ENCODE data around the gene CTF1.
A peak's percentile ranks its signal among the peaks of the same experiment; 100 is the strongest.

Gene CTF1

DNA sequence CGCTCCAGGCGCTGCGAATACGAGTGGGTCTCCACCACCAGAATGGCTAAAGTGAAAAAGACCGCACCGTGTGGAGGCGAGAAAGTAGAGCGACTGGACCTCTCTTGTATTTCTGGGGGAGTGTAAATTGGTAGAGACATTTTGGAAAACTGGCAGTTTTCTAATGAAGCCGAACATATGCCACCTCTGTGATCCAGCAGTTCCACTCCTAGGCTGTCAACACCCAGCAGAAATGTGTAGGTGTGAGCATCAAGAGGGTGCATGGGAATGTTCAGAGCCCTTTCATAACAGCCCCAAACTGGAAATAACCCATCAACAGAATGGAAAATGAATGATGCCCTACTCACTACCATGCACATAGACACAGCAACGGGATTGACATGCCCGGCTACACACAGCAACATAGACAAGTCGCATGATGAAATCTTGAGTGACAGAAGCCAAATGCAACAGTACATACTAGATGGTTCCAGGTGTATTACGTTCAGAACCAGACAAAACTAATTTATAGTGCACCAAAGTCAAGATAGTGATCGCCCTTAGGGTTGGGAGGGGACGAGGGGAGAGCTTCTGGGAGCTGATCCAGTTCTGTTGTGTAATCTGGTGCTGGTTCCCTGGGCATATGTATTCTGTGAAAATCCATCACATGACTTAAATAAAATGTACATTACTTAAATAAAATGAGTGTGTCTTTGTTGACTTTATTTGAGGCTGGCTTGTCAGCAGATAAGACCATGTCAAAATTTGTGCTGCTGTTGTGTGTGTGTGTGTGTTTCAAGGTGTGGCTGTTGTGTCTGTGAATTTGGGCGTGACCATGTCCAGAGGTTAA lies 1.7 kb upstream of the CTF1 start:
- peak overlapping the region; percentile 48 for H3K4me3 ChIP-seq (ENCODE audit: low read depth, low read length)
- peak; percentile 92 for DNase-seq (ENCODE audit: low read depth)
- TF ChIP-seq, protein P1, sequence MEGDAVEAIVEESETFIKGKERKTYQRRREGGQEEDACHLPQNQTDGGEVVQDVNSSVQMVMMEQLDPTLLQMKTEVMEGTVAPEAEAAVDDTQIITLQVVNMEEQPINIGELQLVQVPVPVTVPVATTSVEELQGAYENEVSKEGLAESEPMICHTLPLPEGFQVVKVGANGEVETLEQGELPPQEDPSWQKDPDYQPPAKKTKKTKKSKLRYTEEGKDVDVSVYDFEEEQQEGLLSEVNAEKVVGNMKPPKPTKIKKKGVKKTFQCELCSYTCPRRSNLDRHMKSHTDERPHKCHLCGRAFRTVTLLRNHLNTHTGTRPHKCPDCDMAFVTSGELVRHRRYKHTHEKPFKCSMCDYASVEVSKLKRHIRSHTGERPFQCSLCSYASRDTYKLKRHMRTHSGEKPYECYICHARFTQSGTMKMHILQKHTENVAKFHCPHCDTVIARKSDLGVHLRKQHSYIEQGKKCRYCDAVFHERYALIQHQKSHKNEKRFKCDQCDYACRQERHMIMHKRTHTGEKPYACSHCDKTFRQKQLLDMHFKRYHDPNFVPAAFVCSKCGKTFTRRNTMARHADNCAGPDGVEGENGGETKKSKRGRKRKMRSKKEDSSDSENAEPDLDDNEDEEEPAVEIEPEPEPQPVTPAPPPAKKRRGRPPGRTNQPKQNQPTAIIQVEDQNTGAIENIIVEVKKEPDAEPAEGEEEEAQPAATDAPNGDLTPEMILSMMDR (IDR thresholded peaks at IDR 0.05; ENCODE audit: control insufficient read depth, extremely low read depth, insufficient read depth) = no peak

DNA sequence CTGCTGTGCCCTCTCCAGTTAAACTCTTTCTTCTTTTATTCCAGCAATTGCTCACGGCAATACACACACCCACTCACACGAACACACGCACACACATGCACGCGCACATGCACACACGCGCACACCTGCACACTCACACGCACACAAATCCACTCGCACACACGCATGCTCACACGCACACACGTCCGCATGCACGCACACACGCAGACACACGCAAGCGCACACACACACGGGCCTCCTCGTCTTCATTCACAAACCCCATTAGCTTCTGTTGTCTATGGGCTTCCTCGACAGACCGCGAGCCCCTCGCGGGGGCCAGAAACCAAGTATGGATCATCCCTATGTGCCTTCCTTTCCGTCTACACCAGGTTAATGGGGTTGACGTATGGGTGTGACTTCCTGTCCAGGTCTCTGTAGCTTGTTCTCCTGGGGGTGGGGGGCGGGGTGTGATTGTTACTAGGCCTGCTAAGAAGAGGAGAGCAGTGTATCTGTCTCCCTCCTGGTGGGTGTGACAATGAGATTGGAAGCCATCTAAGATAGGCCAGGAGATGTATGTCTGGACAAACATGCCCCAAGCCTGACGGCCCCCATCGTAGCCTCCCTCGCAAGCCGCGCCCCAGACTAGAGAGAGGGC lies 670 bp upstream of the CTF1 start:
- H3K4me3 ChIP-seq (ENCODE audit: low read depth, low read length) = no peak overlapping the region
- DNase-seq (ENCODE audit: low read depth) = no peak
- TF ChIP-seq, protein P1 (IDR thresholded peaks at IDR 0.05; ENCODE audit: control insufficient read depth, extremely low read depth, insufficient read depth) = no peak

DNA sequence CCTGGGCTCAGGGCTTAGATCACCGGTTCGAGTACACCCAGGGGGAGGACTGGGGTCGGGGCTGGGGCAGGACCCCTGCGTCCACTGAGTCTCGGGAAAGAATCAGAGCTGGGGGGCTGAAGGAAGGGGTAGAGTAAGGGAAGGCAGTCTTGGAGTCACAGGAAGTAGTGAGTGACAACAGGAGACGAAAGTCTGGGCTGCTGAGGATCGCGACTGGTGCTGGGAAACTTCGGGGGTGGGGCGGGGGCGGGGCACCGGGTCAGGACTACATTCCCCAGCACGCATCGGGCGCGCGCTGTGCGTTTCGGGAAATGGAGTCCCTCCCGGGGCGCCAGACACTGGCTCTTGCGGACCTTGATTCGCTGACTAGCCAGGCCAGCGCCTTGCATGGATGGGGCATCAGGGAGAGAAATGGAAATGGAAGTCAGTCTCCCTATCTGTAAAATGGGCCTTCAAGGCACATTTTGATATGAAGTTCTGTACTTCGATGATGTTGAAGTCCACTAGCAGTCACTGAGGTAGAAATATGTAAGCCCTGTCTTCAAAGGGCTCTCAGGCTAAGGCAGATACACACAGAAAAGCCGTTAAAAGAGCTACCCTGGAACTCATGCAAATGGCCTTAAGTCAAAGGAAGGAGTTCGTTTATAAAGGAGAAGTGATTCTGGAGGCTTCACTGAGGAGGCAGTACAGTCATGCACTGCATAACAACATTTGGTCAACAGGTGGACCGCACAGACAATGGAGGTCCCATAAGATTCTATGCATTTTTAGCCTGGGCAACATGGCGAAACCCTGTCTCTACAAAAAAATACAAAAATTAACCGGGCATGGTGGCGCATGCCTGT lies 697 bp downstream of the CTF1 start:
- TF ChIP-seq, protein P1 (IDR thresholded peaks at IDR 0.05; ENCODE audit: control insufficient read depth, extremely low read depth, insufficient read depth) = no peak
- DNase-seq (ENCODE audit: low read depth) = no peak
- H3K4me3 ChIP-seq (ENCODE audit: low read depth, low read length) = no peak overlapping the region

DNA sequence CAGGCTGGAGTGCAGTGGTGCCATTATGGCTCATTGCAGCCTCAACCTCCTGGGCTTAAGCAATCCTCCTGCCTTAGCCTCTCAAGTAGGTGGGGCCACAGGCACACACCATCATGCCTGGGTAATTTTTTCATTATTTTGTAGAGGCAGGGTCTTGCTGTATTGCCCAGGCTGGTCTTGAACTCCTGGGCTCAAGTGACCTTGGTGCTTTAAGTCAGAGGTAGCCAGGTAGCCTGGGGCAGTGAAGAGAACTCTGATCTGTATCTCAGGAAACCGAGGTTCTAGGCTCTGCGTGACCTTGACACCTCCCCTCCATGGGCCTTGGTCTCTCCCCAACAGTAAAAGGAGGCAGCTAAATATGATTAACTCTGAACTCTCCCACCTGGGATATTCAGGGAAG lies 3.4 kb downstream of the CTF1 start:
- no peak overlapping the region for H3K4me3 ChIP-seq (ENCODE audit: low read depth, low read length)

DNA sequence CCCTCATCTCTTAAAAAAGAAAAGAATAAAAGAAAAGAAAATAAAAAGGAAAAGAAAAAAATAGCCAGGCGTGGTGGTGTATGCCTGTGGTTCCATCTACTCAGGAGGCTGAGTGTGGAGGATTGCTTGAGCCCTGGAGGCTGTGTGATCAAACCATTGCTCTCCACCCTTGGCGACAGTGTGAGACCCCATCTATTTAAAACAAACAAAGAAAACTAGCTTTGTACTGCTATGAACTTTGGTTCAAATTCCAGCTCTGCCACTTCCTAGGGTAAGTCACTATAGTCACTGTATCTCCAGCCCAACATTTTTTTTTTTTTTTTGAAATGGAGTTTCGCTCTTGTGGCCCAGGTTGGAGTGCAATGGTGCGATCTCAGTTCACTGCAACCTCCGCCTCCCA lies 4.2 kb downstream of the CTF1 start:
- DNase-seq (ENCODE audit: low read depth) = no peak
- H3K4me3 ChIP-seq (ENCODE audit: low read depth, low read length) = no peak overlapping the region
- TF ChIP-seq, protein P1 (IDR thresholded peaks at IDR 0.05; ENCODE audit: control insufficient read depth, extremely low read depth, insufficient read depth) = no peak

More for the DNA sequence above, 3.4 kb downstream of the CTF1 start:
- no peak for DNase-seq (ENCODE audit: low read depth)
- TF ChIP-seq, protein P1 (IDR thresholded peaks at IDR 0.05; ENCODE audit: control insufficient read depth, extremely low read depth, insufficient read depth) = no peak

DNA sequence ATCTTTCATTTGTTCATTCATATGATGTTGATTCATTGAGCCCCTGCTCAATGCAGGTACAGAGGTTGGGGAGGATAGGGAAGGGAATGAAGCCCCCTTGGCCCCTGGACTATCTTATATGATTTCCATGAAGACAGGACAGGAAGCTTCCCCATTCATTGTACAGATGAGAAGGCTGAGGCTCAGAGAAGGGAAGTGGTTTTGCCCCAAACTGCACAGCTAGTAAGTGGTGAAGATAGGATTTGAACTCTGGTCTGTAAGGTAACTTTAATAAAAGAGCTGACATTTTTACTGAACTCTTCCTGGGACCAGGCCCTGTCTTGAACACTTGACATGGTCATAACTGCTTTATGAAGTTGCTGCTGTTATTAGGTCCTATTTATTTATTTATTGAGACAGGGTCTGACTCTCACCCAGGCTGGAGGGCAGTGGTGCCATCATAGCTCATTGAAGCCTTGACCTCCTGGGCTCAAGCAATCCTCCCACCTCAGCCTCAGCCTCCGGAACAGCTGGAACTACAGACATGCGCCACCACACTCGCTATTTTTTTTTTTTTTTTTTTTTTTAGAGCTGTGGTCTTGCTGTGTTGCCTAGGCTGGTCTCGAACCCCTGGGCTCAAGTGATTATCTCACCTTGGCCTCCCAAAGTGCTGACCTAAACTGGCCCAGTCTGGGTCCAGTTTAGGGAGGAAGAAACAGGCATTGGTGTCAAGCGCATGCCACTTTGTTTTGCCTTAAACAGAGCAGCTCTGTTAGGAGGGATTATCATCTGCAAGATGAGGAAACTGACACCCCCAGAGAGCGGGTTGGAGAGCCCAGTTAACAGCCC lies 5.0 kb downstream of the CTF1 start:
- DNase-seq (ENCODE audit: low read depth) = no peak
- TF ChIP-seq, protein P1 (IDR thresholded peaks at IDR 0.05; ENCODE audit: control insufficient read depth, extremely low read depth, insufficient read depth) = no peak
- peak overlapping the region; percentile 32; the same call in 1 of the 2 replicates for H3K4me3 ChIP-seq (ENCODE audit: low read depth, low read length)

Data from LNCaP clone FGC (cell line).